CD4-positive, alpha-beta memory T cell (primary cell): ENCODE measurements around the gene CCDC87. TPM values are rescaled to one million over a fixed set of nuclear protein-coding genes. Genes with fewer than 3 reads are reported as not detected.
A peak's percentile ranks its signal among the peaks of the same experiment; 100 is the strongest.
"Not testable (repeated sequence)": the region's sequence is repeated elsewhere in the genome, so short reads cannot be mapped to it uniquely, and the experiment has no call there.

Source experiments
- CTCF ChIA-PET: fragments of 350-600 bp; sonication (Branson Sonifier 250); formaldehyde crosslinking; loops from one replicate; lab custom pipeline; 2021; ENCODE audit warnings: inconsistent platforms; ENCODE audit not compliant: partially characterized antibody; lab: Charles Lee
- POLR2A ChIA-PET: fragments of 350-600 bp; sonication (Branson Sonifier 250); formaldehyde crosslinking; loops from one replicate; lab custom pipeline; 2021; ENCODE audit not compliant: partially characterized antibody; lab: Charles Lee
- DNase-seq, 5 donors: peaks; one replicate each; pipeline versions ENCODE4 v3.0.0 to v3.0.0-alpha.2; 2020 to 2022; ENCODE audit warnings: mixed read lengths in 1 of 5
- H3K27ac ChIP-seq: one replicate; pipeline ENCODE4 v1.7.0; 2013; ENCODE audit warnings: low read depth, low read length
- H3K27me3 ChIP-seq: 2 replicates; pipeline ENCODE4 v1.7.0; 2013; ENCODE audit warnings: mild to moderate bottlenecking, low read length, moderate library complexity; ENCODE audit not compliant: insufficient read depth
- H3K36me3 ChIP-seq: 2 replicates; pipeline ENCODE4 v1.7.0; 2013; ENCODE audit warnings: mild to moderate bottlenecking, low read length, moderate library complexity; ENCODE audit not compliant: insufficient read depth
- H3K4me1 ChIP-seq: 2 replicates; pipeline ENCODE4 v1.7.0; 2013; ENCODE audit warnings: mild to moderate bottlenecking, low read length, moderate library complexity; ENCODE audit not compliant: insufficient read depth
- H3K4me3 ChIP-seq, 2 donors: one replicate each; pipeline ENCODE4 v1.7.0; 2013; ENCODE audit warnings: low read length in 2 of 2, mild to moderate bottlenecking in 1 of 2
- H3K9me3 ChIP-seq, 2 donors: one replicate each; pipeline ENCODE4 v1.7.0; 2013; ENCODE audit warnings: low read length in 2 of 2, control low read depth in 1 of 2; ENCODE audit not compliant: control insufficient read depth in 1 of 2
- H3K27ac Mint-ChIP-seq, 7 donors: one replicate each; pipeline ENCODE4 v1.8.0; 2020 to 2021; ENCODE audit warnings: mixed read lengths in 7 of 7, mild to moderate bottlenecking in 6 of 7, inconsistent platforms in 3 of 7, moderate library complexity in 3 of 7
- H3K27me3 Mint-ChIP-seq, 2 donors: one replicate each; pipeline ENCODE4 v1.8.0; 2020 to 2021; ENCODE audit warnings: mixed read lengths in 2 of 2
- H3K36me3 Mint-ChIP-seq, 2 donors: one replicate each; pipeline ENCODE4 v1.8.0; 2020 to 2021; ENCODE audit warnings: mixed read lengths in 2 of 2, inconsistent platforms in 1 of 2, mild to moderate bottlenecking in 1 of 2
- H3K4me1 Mint-ChIP-seq, 4 donors: one replicate each; pipeline ENCODE4 v1.8.0; 2020 to 2021; ENCODE audit warnings: mixed read lengths in 4 of 4, mild to moderate bottlenecking in 1 of 4
- H3K4me3 Mint-ChIP-seq, 8 donors: one replicate each; pipeline ENCODE4 v1.8.0; 2020 to 2021; ENCODE audit warnings: mixed read lengths in 8 of 8, mild to moderate bottlenecking in 7 of 8, moderate library complexity in 6 of 8, inconsistent platforms in 3 of 8
- H3K9me3 Mint-ChIP-seq, 8 donors: one replicate each; pipeline ENCODE4 v1.8.0; 2020 to 2021; ENCODE audit warnings: mixed read lengths in 8 of 8, mild to moderate bottlenecking in 5 of 8, inconsistent platforms in 3 of 8, moderate library complexity in 1 of 8
- intact Hi-C: fragments of 100-400 bp; cut with micrococcal nuclease; formaldehyde crosslinking; loops from one replicate; pipeline ENCODE4 v1.15.1; 2023
- polyA plus RNA-seq, 2 donors: library from polyadenylated mRNA; unstranded; fragments of 300-500 nt; fragmentation: Illumina TruSeq; gene quantifications; one replicate each; pipeline ENCODE4 v1.2.3, GENCODE V29; 2021
- total RNA-seq, 2 experiments: library from RNA; stranded (reverse); gene quantifications; one replicate each; pipeline ENCODE4 v1.2.3, GENCODE V29; 2021

The CCDC87 gene
- total and polyA plus RNA-seq, 4 experiments from 2014 or later, result 0.34 TPM; not detected in 3

GRCh38 chr11:66542362-66542761 is 50.5 kb downstream of the CCDC87 start:
- peaks cover 22 to 52% (median 34%) of the 10 kb centered on the region in 4 donors for H3K4me1 Mint-ChIP-seq
- no peaks in the 10 kb centered on the region for H3K27me3 Mint-ChIP-seq
- peak overlapping the region; percentile 19 to 94 (median 82) for H3K27ac Mint-ChIP-seq
- Histone ChIP-seq H3K4me1 (peaks cover 35% of the 10 kb centered on the region), H3K27me3 (no peaks in the 10 kb centered on the region), H3K27ac (no peak overlapping the region), H3K9me3 (no peaks in the 10 kb centered on the region), H3K36me3 (no peaks in the 10 kb centered on the region), H3K4me3 (no peak overlapping the region)
- DNase-seq, result no peak
- CTCF ChIA-PET, result interaction anchor here (1.0 to 1.8 kb wide), 3 partner anchors 35 to 136 kb away, joined by 4 read pairs; partner anchors contain the start of gene RBM4B
- no peaks in the 10 kb centered on the region for H3K9me3 Mint-ChIP-seq
- POLR2A ChIA-PET, result interaction anchor here (1.4 to 1.9 kb wide), 3 partner anchors 74 to 135 kb away, joined by 4 to 6 read pairs (median 5); partner anchors contain the start of genes RBM14, RBM4 and RBM4B
- intact Hi-C loops, result no loop called here
- H3K36me3 Mint-ChIP-seq, result peaks cover 29 to 40% of the 10 kb centered on the region in 2 donors
- peak overlapping the region in 6 of 8 donors; percentile 19 to 55 (median 42) for H3K4me3 Mint-ChIP-seq

- H3K4me3 Mint-ChIP-seq, result peak overlapping the region in 3 of 8 donors; percentile 46 to 55 (median 50)
- H3K4me1 Mint-ChIP-seq, result peaks cover 22 to 51% (median 34%) of the 10 kb centered on the region in 4 donors
- Histone ChIP-seq H3K4me1 (peaks cover 30% of the 10 kb centered on the region), H3K27ac (no peak overlapping the region), H3K27me3 (no peaks in the 10 kb centered on the region), H3K36me3 (peaks cover 2% of the 10 kb centered on the region), H3K9me3 (no peaks in the 10 kb centered on the region), H3K4me3 (no peak overlapping the region)
- H3K36me3 Mint-ChIP-seq, result peaks cover 29 to 42% of the 10 kb centered on the region in 2 donors
- intact Hi-C loops, result no loop called here
- peak overlapping the region; percentile 42 to 94 (median 80) for H3K27ac Mint-ChIP-seq
- no peak for DNase-seq
- H3K9me3 Mint-ChIP-seq, result no peaks in the 10 kb centered on the region
- POLR2A ChIA-PET, result interaction anchor here (1.2 to 1.5 kb wide), 2 partner anchors 11 to 135 kb away, joined by 4 to 5 read pairs; partner anchors contain the start of gene RBM4B
- no peaks in the 10 kb centered on the region for H3K27me3 Mint-ChIP-seq
- CTCF ChIA-PET, result interaction anchor here (1.0 to 1.8 kb wide), 3 partner anchors 36 to 137 kb away, joined by 4 read pairs; partner anchors contain the start of gene RBM4B
Observed at GRCh38 chr11:66541892-66542291, 51.0 kb downstream of the CCDC87 start.

- H3K27ac ChIP-seq, H3K4me3 ChIP-seq, intact Hi-C loops, H3K27me3 ChIP-seq, DNase-seq, CTCF ChIA-PET, POLR2A ChIA-PET, H3K4me3 Mint-ChIP-seq, H3K9me3 Mint-ChIP-seq, H3K9me3 ChIP-seq, H3K36me3 ChIP-seq, H3K27me3 Mint-ChIP-seq: not testable (repeated sequence)
- Mint-ChIP-seq H3K4me1 (peaks cover 21 to 43% (median 30%) of the 10 kb centered on the region in 4 donors), H3K36me3 (peaks cover 33 to 48% of the 10 kb centered on the region in 2 donors), H3K27ac (peak overlapping the region in 1 of 7 donors; percentile 65)
- H3K4me1 ChIP-seq, result peaks cover 24% of the 10 kb centered on the region
Observed at GRCh38 chr11:66540598-66540997, 52.3 kb downstream of the CCDC87 start.

Other genes starting within 250 kb of the CCDC87 start
- 10 to 100 TPM; 49.8 to 50.8 TPM for gene BRMS1, start 248.0 kb downstream of the CCDC87 start, total RNA-seq
- gene BRMS1, start 248.0 kb downstream of the CCDC87 start, polyA plus RNA-seq, result 10 to 100 TPM; 70.3 to 78.7 TPM
- 1 to 10 TPM; 9.7 to 9.8 TPM for gene B4GAT1, start 245.4 kb downstream of the CCDC87 start, total RNA-seq
- 10 to 100 TPM; 12.2 to 12.7 TPM for gene B4GAT1, start 245.4 kb downstream of the CCDC87 start, polyA plus RNA-seq
- 10 to 100 TPM; 15.0 to 15.5 TPM for gene SLC29A2, start 221.3 kb downstream of the CCDC87 start, total RNA-seq
- gene SLC29A2, start 221.3 kb downstream of the CCDC87 start, polyA plus RNA-seq, result 1 to 10 TPM in 1 of 2 donors, under 1 TPM in 1; 0.87 to 3.1 TPM
- gene NPAS4, start 172.0 kb downstream of the CCDC87 start, total RNA-seq, result not detected
- not detected for gene NPAS4, start 172.0 kb downstream of the CCDC87 start, polyA plus RNA-seq
- gene MRPL11, start 154.2 kb downstream of the CCDC87 start, total RNA-seq, result 10 to 100 TPM; 22.0 to 27.9 TPM
- gene MRPL11, start 154.2 kb downstream of the CCDC87 start, polyA plus RNA-seq, result 10 to 100 TPM; 76.9 to 78.1 TPM
- gene PELI3, start 126.2 kb downstream of the CCDC87 start, total RNA-seq, result 10 to 100 TPM; 25.3 to 25.9 TPM
- gene PELI3, start 126.2 kb downstream of the CCDC87 start, polyA plus RNA-seq, result 1 to 10 TPM; 4.0 to 6.8 TPM
- 10 to 100 TPM; 21.0 to 24.0 TPM for gene DPP3, start 112.6 kb downstream of the CCDC87 start, total RNA-seq
- gene DPP3, start 112.6 kb downstream of the CCDC87 start, polyA plus RNA-seq, result 10 to 100 TPM; 27.8 to 31.0 TPM
- 10 to 100 TPM; 37.3 to 41.3 TPM for gene BBS1, start 82.4 kb downstream of the CCDC87 start, total RNA-seq
- gene BBS1, start 82.4 kb downstream of the CCDC87 start, polyA plus RNA-seq, result 10 to 100 TPM in 1 of 2 donors, 1 to 10 TPM in 1; 8.9 to 15.5 TPM
- 10 to 100 TPM; 24.5 to 27.2 TPM for gene ZDHHC24, start 47.0 kb downstream of the CCDC87 start, total RNA-seq
- 10 to 100 TPM; 12.2 to 15.1 TPM for gene ZDHHC24, start 47.0 kb downstream of the CCDC87 start, polyA plus RNA-seq
- gene ACTN3, start 46.2 kb downstream of the CCDC87 start, total RNA-seq, result under 1 TPM; 0.17 to 0.20 TPM
- not detected for gene ACTN3, start 46.2 kb downstream of the CCDC87 start, polyA plus RNA-seq
- gene CTSF, start 24.5 kb downstream of the CCDC87 start, total RNA-seq, result 10 to 100 TPM; 28.1 to 31.7 TPM
- 10 to 100 TPM; 13.3 to 18.5 TPM for gene CTSF, start 24.5 kb downstream of the CCDC87 start, polyA plus RNA-seq
- gene CCS, start 122 bp upstream of the CCDC87 start, total RNA-seq, result 10 to 100 TPM; 61.0 to 61.5 TPM
- gene CCS, start 122 bp upstream of the CCDC87 start, polyA plus RNA-seq, result 10 to 100 TPM; 36.1 to 38.7 TPM
- gene RBM14, start 23.6 kb upstream of the CCDC87 start, total RNA-seq, result 100 to 1,000 TPM; 158 to 196 TPM
- 10 to 100 TPM; 66.2 to 78.2 TPM for gene RBM14, start 23.6 kb upstream of the CCDC87 start, polyA plus RNA-seq
- 100 to 1,000 TPM; 183 to 189 TPM for gene RBM4, start 45.6 kb upstream of the CCDC87 start, total RNA-seq
- gene RBM4, start 45.6 kb upstream of the CCDC87 start, polyA plus RNA-seq, result 100 to 1,000 TPM; 213 to 231 TPM
- gene RBM4B, start 84.8 kb upstream of the CCDC87 start, total RNA-seq, result 10 to 100 TPM; 26.6 to 26.9 TPM
- 10 to 100 TPM in 1 of 2 donors, 1 to 10 TPM in 1; 6.3 to 15.4 TPM for gene RBM4B, start 84.8 kb upstream of the CCDC87 start, polyA plus RNA-seq
- not detected for gene SPTBN2, start 136.2 kb upstream of the CCDC87 start, total RNA-seq
- not detected for gene SPTBN2, start 136.2 kb upstream of the CCDC87 start, polyA plus RNA-seq